ENCODE results near the gene MNT.

Gene MNT

GRCh38 chr17:2362016-2362415, 38.8 kb downstream of the MNT start:
- no peak overlapping the region for H3K4me3 ChIP-seq (ENCODE audit: low read depth, low read length)
- in situ Hi-C loops (cut with HindIII; ENCODE audit: low sequenced_read_pairs), result no loop called here
- DNase-seq (ENCODE audit: low read depth, low spot score), result no peak
- TF ChIP-seq CTCF (IDR thresholded peaks at IDR 0.05; ENCODE audit: low read depth, low read length), result no peak

GRCh38 chr17:2361010-2361760, 39.7 kb downstream of the MNT start:
- TF ChIP-seq CTCF (IDR thresholded peaks at IDR 0.05; ENCODE audit: low read depth, low read length), result no peak
- no peak overlapping the region for H3K4me3 ChIP-seq (ENCODE audit: low read depth, low read length)
- in situ Hi-C loops (cut with HindIII; ENCODE audit: low sequenced_read_pairs), result no loop called here
- no peak for DNase-seq (ENCODE audit: low read depth, low spot score)

GRCh38 chr17:2357931-2358434, 42.9 kb downstream of the MNT start:
- DNase-seq (ENCODE audit: low read depth, low spot score), result no peak
- TF ChIP-seq CTCF (IDR thresholded peaks at IDR 0.05; ENCODE audit: low read depth, low read length), result no peak
- in situ Hi-C loops (cut with HindIII; ENCODE audit: low sequenced_read_pairs), result no loop called here
- no peak overlapping the region for H3K4me3 ChIP-seq (ENCODE audit: low read depth, low read length)

- in situ Hi-C loops (cut with HindIII; ENCODE audit: low sequenced_read_pairs), result no loop called here
- H3K4me3 ChIP-seq (ENCODE audit: low read depth, low read length), result no peak overlapping the region
- DNase-seq (ENCODE audit: low read depth, low spot score), result no peak
- no peak for TF ChIP-seq CTCF (IDR thresholded peaks at IDR 0.05; ENCODE audit: low read depth, low read length)
These were observed 43.6 kb downstream of the MNT start for GRCh38 chr17:2357237-2357636.

GRCh38 chr17:2354311-2354710, 46.5 kb downstream of the MNT start:
- no peak for TF ChIP-seq CTCF (IDR thresholded peaks at IDR 0.05; ENCODE audit: low read depth, low read length)
- H3K4me3 ChIP-seq (ENCODE audit: low read depth, low read length), result no peak overlapping the region
- no peak for DNase-seq (ENCODE audit: low read depth, low spot score)
- in situ Hi-C loops (cut with HindIII; ENCODE audit: low sequenced_read_pairs), result no loop called here

- in situ Hi-C loops (cut with HindIII; ENCODE audit: low sequenced_read_pairs), result no loop called here
- TF ChIP-seq CTCF (IDR thresholded peaks at IDR 0.05; ENCODE audit: low read depth, low read length), result no peak
- no peak for DNase-seq (ENCODE audit: low read depth, low spot score)
- no peak overlapping the region for H3K4me3 ChIP-seq (ENCODE audit: low read depth, low read length)
These were observed 49.6 kb downstream of the MNT start for GRCh38 chr17:2351269-2351668.
